ENCODE data around the gene CDON. TPM values are rescaled to one million over a fixed set of nuclear protein-coding genes. Genes with fewer than 3 reads are reported as not detected.

Gene CDON
- total and polyA plus RNA-seq, 9 of the 15 experiments (the other 6 are each of a cell fraction or from before 2014, with no cell fraction given) = 0.08 to 0.64 (median 0.40) TPM

- Histone ChIP-seq H3K9ac (ENCODE audit: insufficient read depth in 1 of 2, low read depth in 2 of 2, low read length in 2 of 2) (no peak overlapping the region), H2AFZ (ENCODE audit: low read depth, low read length) (no peak overlapping the region), H3K79me2 (ENCODE audit: control insufficient read depth, insufficient read depth, low read length) (no peaks in the 10 kb centered on the region), H3K9me1 (ENCODE audit: control insufficient read depth, insufficient read depth, low read length) (no peaks in the 10 kb centered on the region), H4K20me1 (replicated peaks; ENCODE audit: control insufficient read depth, insufficient read depth, low read length) (no peaks in the 10 kb centered on the region), H3K27me3 (ENCODE audit: control insufficient read depth in 2 of 2, insufficient read depth in 2 of 2, low read length in 2 of 2) (peaks cover 14 to 23% of the 10 kb centered on the region in 2 experiments; a peak in 4 of 5 replicates), H3K9me3 (replicated peaks; ENCODE audit: control insufficient read depth, insufficient read depth, low read depth, low read length) (no peaks in the 10 kb centered on the region), H3K4me1 (replicated peaks in 1 of 2; ENCODE audit: control insufficient read depth in 2 of 2, insufficient read depth in 2 of 2, low read length in 2 of 2) (no peaks in the 10 kb centered on the region), H3K36me3 (ENCODE audit: control insufficient read depth, insufficient read depth, low read length) (no peaks in the 10 kb centered on the region), H3K4me2 (ENCODE audit: insufficient read depth, low read length) (no peak overlapping the region), H3K27ac (ENCODE audit: extremely low read depth, low read depth, low read length) (no peak overlapping the region), H3K4me3 (no peak overlapping the region)
- ATAC-seq (no peak), FAIRE-seq (no peak), DNase-seq (ENCODE audit: extremely low read depth in 1 of 4, low spot score in 3 of 4) (no peak)
- WGBS (ENCODE audit: insufficient coverage, low coverage, missing lambda C conversion rate) = 0% methylated on average over 3 of the region's 3 CpGs
- in situ Hi-C loops (cut with MboI) = no loop called here
- intact Hi-C loops (cut with micrococcal nuclease) = no loop called here
- ChIA-PET CTCF (ENCODE audit: low intra/inter-chr PET ratio) (no interaction called here), POLR2A (no interaction called here)
- no TSS peak for BruUV-seq (replicated peaks)
- TF ChIP-seq SMARCA5 (IDR thresholded peaks at IDR 0.05) (no peak), SAP30 (IDR thresholded peaks at IDR 0.05; ENCODE audit: borderline replicate concordance, insufficient read depth, low read depth, low read length, poor library complexity, severe bottlenecking) (no peak), EP400 (IDR thresholded peaks at IDR 0.05) (no peak), CLOCK (CRISPR knock-in tag; IDR thresholded peaks at IDR 0.05; ENCODE audit: borderline replicate concordance) (no peak), ZKSCAN3 (CRISPR knock-in tag; IDR thresholded peaks at IDR 0.05) (no peak), ZFPM2 (CRISPR knock-in tag; IDR thresholded peaks at IDR 0.05) (no peak), CHCHD3 (CRISPR knock-in tag; IDR thresholded peaks at IDR 0.05) (no peak), SMC3 (conservative IDR thresholded peaks at IDR 0.05; ENCODE audit: insufficient read depth, low read depth, low read length) (no peak), ZBTB49 (CRISPR knock-in tag; IDR thresholded peaks at IDR 0.05; ENCODE audit: borderline replicate concordance) (no peak), ZBTB12 (CRISPR knock-in tag; IDR thresholded peaks at IDR 0.05) (no peak), ZNF583 (CRISPR knock-in tag; IDR thresholded peaks at IDR 0.05) (no peak), FUS (optimal IDR thresholded peaks at IDR 0.05; ENCODE audit: low read depth, low read length) (no peak), VEZF1 (CRISPR knock-in tag; IDR thresholded peaks at IDR 0.05) (no peak), ZNF75A (CRISPR knock-in tag; IDR thresholded peaks at IDR 0.05) (no peak), POLR3G (IDR thresholded peaks at IDR 0.05; ENCODE audit: extremely low read depth, insufficient read length, insufficient replicate concordance) (no peak), CHD4 (IDR thresholded peaks at IDR 0.05; ENCODE audit: insufficient read depth, insufficient replicate concordance, low read depth, low read length, poor library complexity, severe bottlenecking) (no peak)
Measured at GRCh38 chr11:125979511-125979910, 83.2 kb downstream of the CDON start.
